Stimulated activated CD8-positive, alpha-beta memory T cell treated with anti-CD3 and anti-CD28 coated beads, Interleukin-15, amount 100 ng/mL, for 1 hour (primary cell): Measurements from ENCODE around the gene CEACAM21.

Experiments used
- DNase-seq: peaks from one replicate; pipeline ENCODE4 v3.0.0-alpha.2; 2020; ENCODE audit warnings: low read depth

Gene CEACAM21

GRCh38 chr19:41586064-41586463 lies 10.1 kb downstream of the CEACAM21 start:
- no peak for DNase-seq

GRCh38 chr19:41587101-41587837 lies 11.3 kb downstream of the CEACAM21 start:
- no peak for DNase-seq

GRCh38 chr19:41587838-41588210 lies 11.9 kb downstream of the CEACAM21 start:
- no peak for DNase-seq

GRCh38 chr19:41588497-41589209 lies 12.7 kb downstream of the CEACAM21 start:
- no peak for DNase-seq

GRCh38 chr19:41589371-41589770 lies 13.4 kb downstream of the CEACAM21 start:
- DNase-seq, result no peak

- DNase-seq, result no peak
Measured at GRCh38 chr19:41590936-41591335, 15.0 kb downstream of the CEACAM21 start.

- DNase-seq, result no peak
Measured at GRCh38 chr19:41591951-41592562, 16.1 kb downstream of the CEACAM21 start.

- peak; percentile 40 for DNase-seq
Measured at GRCh38 chr19:41595258-41595889, 19.4 kb downstream of the CEACAM21 start.

- no peak for DNase-seq
Measured at GRCh38 chr19:41595890-41596280, 19.9 kb downstream of the CEACAM21 start.

- peak; percentile 59 for DNase-seq
Measured at GRCh38 chr19:41597600-41598041, 21.7 kb downstream of the CEACAM21 start.

GRCh38 chr19:41599175-41599966 lies 23.4 kb downstream of the CEACAM21 start:
- DNase-seq, result no peak

- no peak for DNase-seq
Measured at GRCh38 chr19:41601771-41602170, 25.8 kb downstream of the CEACAM21 start.

GRCh38 chr19:41604831-41605230 lies 28.9 kb downstream of the CEACAM21 start:
- DNase-seq, result no peak

GRCh38 chr19:41606215-41606837 lies 30.4 kb downstream of the CEACAM21 start:
- no peak for DNase-seq

GRCh38 chr19:41607668-41608067 lies 31.7 kb downstream of the CEACAM21 start:
- DNase-seq, result no peak

- no peak for DNase-seq
Measured at GRCh38 chr19:41610789-41611188, 34.8 kb downstream of the CEACAM21 start.

GRCh38 chr19:41612483-41612882 lies 36.5 kb downstream of the CEACAM21 start:
- DNase-seq, result no peak

- no peak for DNase-seq
Measured at GRCh38 chr19:41615207-41615606, 39.2 kb downstream of the CEACAM21 start.

- no peak for DNase-seq
Measured at GRCh38 chr19:41616792-41617621, 41.0 kb downstream of the CEACAM21 start.

- no peak for DNase-seq
Measured at GRCh38 chr19:41617941-41618730, 42.2 kb downstream of the CEACAM21 start.
